SU-DHL-6 (cell line): Measurements from ENCODE around the gene ZSWIM4.

Source experiments
- H2AFZ ChIP-seq: fragments of 200-600 bp; sonication (generic); 2 replicates; pipeline ENCODE4 v1.6.1; 2014; ENCODE audit warnings: low read depth, mild to moderate bottlenecking, moderate library complexity, mixed read lengths, antibody characterized with exemption, low read length; ENCODE audit not compliant: severe bottlenecking
- H3F3A ChIP-seq: fragments of 200-600 bp; shearing (Covaris generic); 2 replicates; pipeline ENCODE4 v1.6.0; 2016; ENCODE audit warnings: antibody characterized with exemption, mild to moderate bottlenecking; ENCODE audit not compliant: insufficient read depth
- H3K27ac ChIP-seq: fragments of 200-600 bp; sonication (generic); 2 replicates; pipeline ENCODE4 v1.5.1; 2016; ENCODE audit warnings: low read depth, mild to moderate bottlenecking, low read length, moderate library complexity, mixed read lengths
- H3K27me3 ChIP-seq: fragments of 200-600 bp; sonication (generic), shearing (Covaris generic); 2 replicates; pipeline ENCODE4 v1.6.0; 2014; ENCODE audit warnings: mild to moderate bottlenecking, low read length
- H3K36me3 ChIP-seq: fragments of 200-600 bp; sonication (generic); 2 replicates; pipeline ENCODE4 v1.6.1; 2014; ENCODE audit warnings: mild to moderate bottlenecking, low read length, mixed read lengths
- H3K4me2 ChIP-seq: fragments of 300-600, 200-600 bp; shearing (Covaris generic), sonication (generic); 2 replicates; pipeline ENCODE4 v1.6.0; 2014; ENCODE audit warnings: low read length, low read depth, mild to moderate bottlenecking; ENCODE audit not compliant: poor library complexity, severe bottlenecking
- H3K4me3 ChIP-seq: fragments of 200-600 bp; sonication (generic); 2 replicates; pipeline ENCODE4 v1.5.1; 2014; ENCODE audit warnings: antibody characterized with exemption, low read length, mild to moderate bottlenecking, mixed read lengths; ENCODE audit not compliant: insufficient read depth, poor library complexity, severe bottlenecking
- H3K79me2 ChIP-seq: fragments of 200-600 bp; sonication (generic); 2 replicates; pipeline ENCODE4 v1.6.1; 2014; ENCODE audit warnings: mild to moderate bottlenecking, low read length, moderate library complexity; ENCODE audit not compliant: insufficient read depth
- H3K9ac ChIP-seq: fragments of 200-600 bp; sonication (generic); 2 replicates; pipeline ENCODE4 v1.7.0; 2014; ENCODE audit warnings: mild to moderate bottlenecking, low read length
- H3K9me2 ChIP-seq: fragments of 200-600 bp; sonication (generic); replicated peaks from 2 replicates; pipeline ENCODE4 v1.6.1; 2014; ENCODE audit warnings: low read length; ENCODE audit not compliant: insufficient read depth
- H3K9me3 ChIP-seq: fragments of 200-600 bp; sonication (generic); 2 replicates; pipeline ENCODE4 v1.6.1; 2014; ENCODE audit warnings: low read length, mixed read lengths; ENCODE audit not compliant: insufficient read depth
- H4K20me1 ChIP-seq: fragments of 200-600 bp; sonication (generic); 2 replicates; pipeline ENCODE4 v1.6.1; 2014; ENCODE audit warnings: low read depth, mild to moderate bottlenecking, antibody characterized with exemption, low read length, moderate library complexity, mixed read lengths
- CTCF ChIP-seq: fragments of 200-600 bp; sonication (generic); IDR thresholded peaks from one replicate; pipeline ENCODE4 v1.5.1; 2017; ENCODE audit warnings: antibody characterized with exemption, mild to moderate bottlenecking, low read length, moderate library complexity; ENCODE audit not compliant: insufficient read depth, poor library complexity, severe bottlenecking
- EZH2phosphoT487 ChIP-seq: fragments of 200-600 bp; sonication (generic), shearing (Covaris generic); conservative IDR thresholded peaks from 2 replicates; pipeline ENCODE4 v1.6.1; 2018; ENCODE audit warnings: mild to moderate bottlenecking, antibody characterized with exemption, low read length, moderate library complexity, mixed read lengths

ZSWIM4 gene

GRCh38 chr19:13783565-13784500 lies 11.4 kb upstream of the ZSWIM4 start:
- H3K27me3 ChIP-seq: no peaks in the 10 kb centered on the region
- TF ChIP-seq EZH2phosphoT487 (no peak), CTCF (no peak)
- no peaks in the 10 kb centered on the region for H3K9me3 ChIP-seq
- H3K9ac ChIP-seq: no peak overlapping the region
- no peak overlapping the region for H3K27ac ChIP-seq
- peaks cover 12% of the 10 kb centered on the region; the same call in 1 of the 2 replicates for H3F3A ChIP-seq
- H4K20me1 ChIP-seq: no peaks in the 10 kb centered on the region
- H3K79me2 ChIP-seq: no peaks in the 10 kb centered on the region
- H3K36me3 ChIP-seq: no peaks in the 10 kb centered on the region
- no peak overlapping the region for H2AFZ ChIP-seq
- no peaks in the 10 kb centered on the region for H3K9me2 ChIP-seq
- H3K4me2 ChIP-seq: no peak overlapping the region
- no peak overlapping the region for H3K4me3 ChIP-seq

- H3K79me2 ChIP-seq: no peaks in the 10 kb centered on the region
- H3K9ac ChIP-seq: no peak overlapping the region
- H2AFZ ChIP-seq: peak overlapping the region; percentile 21
- no peak overlapping the region for H3K4me2 ChIP-seq
- no peaks in the 10 kb centered on the region for H3K36me3 ChIP-seq
- no peaks in the 10 kb centered on the region for H3K9me3 ChIP-seq
- TF ChIP-seq CTCF (peak; percentile 52), EZH2phosphoT487 (no peak)
- no peak overlapping the region for H3K4me3 ChIP-seq
- no peak overlapping the region for H3K27ac ChIP-seq
- no peaks in the 10 kb centered on the region for H3K27me3 ChIP-seq
- no peaks in the 10 kb centered on the region for H3K9me2 ChIP-seq
- peaks cover 11% of the 10 kb centered on the region; the same call in 1 of the 2 replicates for H3F3A ChIP-seq
- H4K20me1 ChIP-seq: no peaks in the 10 kb centered on the region
These were observed 10.4 kb upstream of the ZSWIM4 start for GRCh38 chr19:13784731-13785452.

- no peaks in the 10 kb centered on the region for H3K36me3 ChIP-seq
- H3K27me3 ChIP-seq: no peaks in the 10 kb centered on the region
- peak overlapping the region; percentile 39 for H3K4me2 ChIP-seq
- H3K4me3 ChIP-seq: no peak overlapping the region
- H3K79me2 ChIP-seq: no peaks in the 10 kb centered on the region
- TF ChIP-seq EZH2phosphoT487: no peak
- TF ChIP-seq CTCF: no peak
- peak overlapping the region; percentile 45 for H3K27ac ChIP-seq
- peaks cover 9% of the 10 kb centered on the region; the same call in 1 of the 2 replicates for H3F3A ChIP-seq
- H3K9ac ChIP-seq: peak overlapping the region; percentile 7; the same call in 1 of the 2 replicates
- H3K9me3 ChIP-seq: no peaks in the 10 kb centered on the region
- no peaks in the 10 kb centered on the region for H4K20me1 ChIP-seq
- H2AFZ ChIP-seq: peak overlapping the region; percentile 51
- no peaks in the 10 kb centered on the region for H3K9me2 ChIP-seq
These were observed 6.3 kb upstream of the ZSWIM4 start for GRCh38 chr19:13788991-13789390.
